HG02852 (cell line): ENCODE results near the gene POLA1.
"Not testable (repeated sequence)": the region's sequence is repeated elsewhere in the genome, so short reads cannot be mapped to it uniquely, and the experiment has no call there.

Source experiments
- ATAC-seq: cut with Tn5 transposase; IDR thresholded peaks from one replicate; pipeline ENCODE4 v1.9.1; 2021; ENCODE audit warnings: mild to moderate bottlenecking, moderate library complexity; ENCODE audit not compliant: unreplicated experiment

The POLA1 gene

DNA sequence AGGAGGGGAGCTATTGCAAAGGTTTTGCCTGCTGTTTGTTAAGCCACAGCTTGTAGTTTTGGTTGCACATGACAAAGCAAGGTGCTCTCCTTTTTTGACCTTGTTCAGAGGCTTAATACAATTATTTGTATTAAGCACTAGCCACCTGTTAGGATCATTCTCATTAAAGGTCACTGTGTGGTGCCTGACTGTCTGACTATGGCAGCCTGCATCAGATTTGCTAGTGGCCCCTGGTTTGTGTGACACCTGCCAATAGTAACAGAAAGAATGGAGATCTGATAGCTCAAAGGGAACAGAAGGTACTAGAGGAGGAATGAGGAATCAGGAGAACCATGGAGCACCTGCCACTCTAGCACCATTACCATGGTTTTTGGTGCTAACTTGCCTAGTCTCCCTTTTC is 102.5 kb downstream of the POLA1 start:
- ATAC-seq, result no peak

DNA sequence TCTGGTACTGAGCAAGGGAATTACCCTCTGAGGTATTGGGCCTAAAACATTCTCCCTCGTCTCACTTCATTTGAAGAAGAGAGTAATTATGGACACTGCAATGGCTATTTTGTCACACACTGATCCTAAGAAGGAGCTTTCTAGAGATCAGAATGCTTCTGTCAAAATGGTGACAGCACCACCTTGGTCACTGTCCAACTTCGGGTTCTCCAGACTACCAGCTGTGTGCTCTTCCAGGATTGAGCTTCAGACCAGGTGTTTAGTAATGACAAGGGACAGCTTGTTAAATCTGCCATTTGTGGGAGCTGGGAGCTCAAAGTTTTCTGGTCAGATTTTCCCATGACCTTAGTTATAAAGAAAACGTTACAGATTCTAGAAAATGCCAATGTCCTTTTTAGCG is 105.4 kb downstream of the POLA1 start:
- no peak for ATAC-seq

DNA sequence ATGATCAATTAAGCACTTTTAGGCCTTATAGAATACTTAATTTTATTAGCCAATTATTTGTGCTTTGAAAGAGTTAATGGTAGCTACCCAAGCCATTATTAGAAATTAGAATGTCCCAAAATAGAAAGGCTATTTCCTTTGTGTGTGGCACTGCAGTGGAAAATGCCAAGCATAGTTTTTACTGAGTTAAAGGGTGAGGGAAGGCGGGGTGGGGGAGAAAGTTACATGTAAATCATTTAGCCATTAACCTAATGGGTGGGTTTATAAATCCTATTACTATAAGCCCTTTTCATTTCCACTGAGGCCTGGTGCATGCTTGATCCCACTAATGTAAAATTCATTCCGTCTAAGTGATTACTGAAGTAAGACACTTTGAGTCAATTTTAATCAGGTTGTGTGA is 105.8 kb downstream of the POLA1 start:
- no peak for ATAC-seq

DNA sequence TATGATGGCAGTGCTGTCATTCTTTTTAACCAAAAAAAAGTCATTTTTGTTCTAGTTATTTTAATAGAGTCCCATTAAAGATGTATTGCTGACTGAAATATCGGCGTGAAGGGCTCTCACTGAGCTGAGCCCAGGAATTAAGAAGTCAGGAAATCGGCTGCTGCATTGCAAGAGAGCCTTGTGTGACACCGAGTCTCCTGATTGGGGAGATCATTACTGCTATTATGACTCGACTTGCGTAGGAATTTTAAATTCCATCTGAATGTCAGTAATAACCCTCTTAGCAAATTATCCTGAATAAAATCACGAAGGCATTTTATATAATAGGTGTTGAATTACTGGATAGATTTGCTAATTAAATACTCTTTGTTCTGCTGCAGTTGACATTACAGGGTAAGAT is 111.5 kb downstream of the POLA1 start:
- ATAC-seq, result no peak

DNA sequence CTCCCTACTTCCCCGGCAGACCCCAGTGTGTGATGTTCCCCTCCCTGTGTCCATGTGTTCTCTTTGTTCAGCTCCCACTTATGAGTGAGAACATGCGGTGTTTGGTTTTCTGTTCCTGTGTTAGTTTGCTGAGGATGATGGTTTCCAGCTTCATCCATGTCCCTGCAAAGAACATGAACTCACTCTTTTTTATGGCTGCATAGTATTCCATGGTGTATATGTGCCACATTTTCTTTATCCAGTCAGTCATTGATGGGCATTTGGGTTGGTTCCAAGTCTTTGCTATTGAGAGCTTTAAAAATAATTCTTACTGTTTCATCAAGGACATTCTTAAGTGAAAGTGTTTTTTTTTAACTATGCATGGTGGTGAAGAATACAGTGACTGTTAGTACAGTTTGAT is 126.1 kb downstream of the POLA1 start:
- ATAC-seq, result not testable (repeated sequence)

DNA sequence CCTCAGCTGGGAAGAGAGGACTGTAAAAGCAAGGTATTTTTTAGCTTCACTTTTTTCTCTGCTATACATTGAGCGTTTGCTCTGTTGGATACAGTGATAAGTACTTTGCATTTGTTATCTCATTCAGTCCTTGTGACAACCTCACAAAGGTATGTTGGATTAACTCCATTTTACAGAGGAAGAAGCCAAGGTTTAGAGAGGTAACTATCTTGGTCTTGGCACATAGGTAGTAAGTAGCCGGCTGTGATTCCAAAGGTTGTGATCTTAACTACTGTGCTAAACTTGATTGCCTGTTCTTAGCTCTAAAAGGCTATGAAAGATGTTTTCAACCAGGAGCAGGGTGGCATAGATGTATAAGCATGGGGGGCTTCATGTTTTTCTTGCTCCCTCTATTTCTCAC is 134.4 kb downstream of the POLA1 start:
- no peak for ATAC-seq

DNA sequence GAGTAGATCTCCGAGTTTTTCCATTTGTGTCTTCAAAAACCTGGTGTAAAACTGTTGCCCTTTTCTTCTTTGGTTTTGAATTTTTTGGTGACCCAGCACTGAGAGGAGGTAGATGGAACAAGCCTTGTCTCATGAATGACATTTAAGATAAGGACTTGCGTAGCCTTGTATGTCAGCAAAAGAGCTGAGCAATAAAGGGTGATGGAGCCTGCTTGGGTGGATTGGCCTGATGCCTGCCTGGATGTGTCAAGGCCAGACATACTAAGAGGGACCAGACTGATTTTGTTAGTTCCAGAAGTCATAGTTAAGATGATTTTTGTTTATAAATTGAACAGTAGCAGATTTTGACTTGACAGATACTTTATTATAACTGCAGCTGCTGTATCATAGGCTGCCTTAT is 134.9 kb downstream of the POLA1 start:
- ATAC-seq, result no peak

DNA sequence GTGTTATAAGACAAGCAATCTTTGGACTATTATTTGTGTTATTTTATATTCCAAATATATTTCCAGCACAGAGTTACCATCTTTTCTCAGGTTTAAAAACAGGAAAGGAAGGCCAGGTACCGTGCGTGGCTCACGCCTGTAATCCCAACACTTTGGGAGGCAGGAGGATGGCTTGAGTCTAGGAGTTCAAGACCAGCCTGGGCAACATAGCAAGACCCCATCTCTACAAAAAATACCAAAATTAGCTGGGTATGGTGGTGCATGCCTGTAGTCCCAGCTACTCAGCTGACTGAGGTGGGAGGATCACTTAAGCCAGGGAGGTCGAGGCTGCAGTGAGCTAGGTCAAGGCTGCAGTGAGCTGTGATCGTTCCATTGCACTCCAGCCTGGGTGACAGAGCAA is 140.0 kb downstream of the POLA1 start:
- no peak for ATAC-seq

DNA sequence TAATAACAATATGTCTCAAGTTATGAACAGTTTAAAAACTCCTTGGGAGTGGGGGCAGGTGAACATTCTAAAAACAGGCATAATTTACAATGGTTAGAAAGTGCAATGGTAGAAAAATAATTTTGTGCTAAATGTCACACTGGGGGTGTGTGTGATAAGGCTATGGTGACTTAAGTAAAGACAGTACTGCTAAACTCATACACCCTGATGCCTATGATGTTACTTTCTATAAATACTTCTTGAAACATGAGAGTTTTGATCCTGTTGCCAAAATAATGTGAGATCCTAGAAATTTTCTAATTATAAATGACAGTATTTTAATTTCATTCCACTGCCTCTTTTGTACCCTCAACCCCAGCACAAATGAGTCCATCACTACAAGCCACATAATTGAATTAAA is 144.2 kb downstream of the POLA1 start:
- ATAC-seq, result no peak

DNA sequence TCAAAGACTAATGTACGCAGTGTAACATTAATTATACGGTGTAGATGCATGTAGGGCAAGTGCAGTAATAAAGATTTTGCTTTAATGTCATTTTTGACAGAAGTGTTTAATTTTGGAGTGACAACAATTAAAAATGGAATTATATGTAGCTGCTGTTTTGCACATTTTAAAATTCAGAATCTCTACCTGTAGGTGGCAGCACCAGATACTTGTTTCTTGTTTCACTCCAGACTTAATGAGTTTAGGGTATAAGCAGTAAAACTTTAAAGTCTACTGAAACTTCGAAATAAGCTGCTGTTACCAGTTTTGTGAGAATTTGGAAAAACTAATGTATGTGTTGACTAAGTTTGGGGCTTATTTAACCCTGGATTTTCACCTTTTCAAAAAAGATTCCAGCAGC is 144.9 kb downstream of the POLA1 start:
- no peak for ATAC-seq

DNA sequence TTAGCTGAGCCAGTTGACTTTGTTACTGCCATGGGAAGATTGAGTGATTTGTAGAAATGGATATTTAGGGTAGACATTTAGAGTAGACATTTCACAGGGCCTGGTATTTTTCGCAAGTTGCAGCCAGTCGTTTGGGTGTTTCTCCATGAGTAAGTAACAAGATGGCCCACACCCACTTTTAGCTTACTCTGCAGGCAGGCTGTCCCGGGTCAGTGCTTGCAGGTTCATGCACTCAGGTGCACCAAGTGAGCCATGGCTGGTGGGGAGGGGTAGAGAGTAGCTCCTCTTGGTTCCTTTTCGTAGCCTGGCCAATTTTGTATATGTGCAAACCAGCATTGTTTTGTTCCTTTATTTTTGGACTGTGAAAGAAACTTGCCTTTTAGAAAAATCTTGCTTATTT is 145.6 kb downstream of the POLA1 start:
- ATAC-seq, result no peak

DNA sequence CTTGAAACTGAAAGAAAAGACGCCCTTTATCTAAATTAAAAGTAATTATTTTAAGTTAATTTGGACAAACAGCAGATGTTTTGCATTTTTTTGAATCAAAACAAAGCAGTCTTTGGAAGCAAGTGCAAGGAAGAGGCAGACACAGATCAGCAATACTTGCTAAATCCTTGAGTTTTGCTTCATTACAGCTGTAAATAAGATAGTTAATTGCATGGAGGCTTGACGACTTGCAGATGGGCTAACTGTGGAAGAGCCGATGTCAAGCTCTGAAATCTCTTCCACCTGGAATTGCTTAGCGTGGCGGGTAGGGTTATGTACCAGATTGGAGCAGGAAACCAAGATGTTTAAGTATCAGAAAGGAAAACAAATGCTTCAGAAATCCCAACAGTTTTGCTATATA is 148.8 kb downstream of the POLA1 start:
- no peak for ATAC-seq

DNA sequence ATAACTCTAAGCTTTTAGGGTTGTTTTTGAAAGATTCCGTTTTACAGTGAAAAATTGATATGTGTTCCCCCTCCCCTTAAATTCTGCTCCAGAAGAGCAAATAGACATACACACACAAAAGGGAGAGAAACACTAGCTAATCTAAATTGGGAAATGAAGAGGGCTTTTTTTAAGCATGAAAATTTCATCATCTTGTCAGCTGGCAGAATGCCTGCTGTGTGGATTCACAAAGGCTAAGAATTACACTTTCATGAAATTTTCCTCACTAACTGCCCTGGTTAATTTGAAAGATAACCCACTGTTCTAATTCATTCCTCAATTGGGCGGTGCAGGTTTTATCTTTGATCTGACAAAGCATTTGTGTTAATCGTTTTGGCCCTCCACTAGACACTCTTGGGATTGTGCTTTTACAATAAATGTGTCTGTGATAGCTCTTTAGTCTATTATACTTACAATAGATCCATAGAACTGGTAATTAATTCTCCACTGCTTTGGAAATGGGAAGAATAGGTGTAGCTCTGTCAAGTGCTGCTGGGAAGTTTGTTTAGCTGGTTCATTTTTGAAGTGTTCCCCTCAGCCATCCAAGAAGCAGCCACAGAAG is 152.9 kb downstream of the POLA1 start:
- no peak for ATAC-seq

DNA sequence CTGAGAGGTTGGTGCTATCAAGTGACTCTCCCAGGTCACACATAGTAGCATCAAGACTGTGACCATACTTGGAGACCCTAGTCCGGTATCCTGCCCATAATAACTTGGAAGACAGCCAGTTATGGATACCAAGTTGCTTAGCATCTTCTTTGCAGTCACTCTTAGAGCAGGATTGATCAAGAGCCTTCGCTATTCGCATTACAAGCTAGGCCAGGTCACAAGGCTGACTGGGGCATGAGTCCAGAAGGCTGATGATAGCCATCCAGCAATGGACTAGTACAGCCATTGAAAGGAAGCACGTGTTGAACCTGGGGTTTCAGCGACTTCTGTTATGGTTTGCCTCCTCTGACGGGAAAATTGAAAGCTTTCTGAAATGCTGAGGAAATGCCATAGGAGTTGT is 157.6 kb downstream of the POLA1 start:
- ATAC-seq, result no peak

DNA sequence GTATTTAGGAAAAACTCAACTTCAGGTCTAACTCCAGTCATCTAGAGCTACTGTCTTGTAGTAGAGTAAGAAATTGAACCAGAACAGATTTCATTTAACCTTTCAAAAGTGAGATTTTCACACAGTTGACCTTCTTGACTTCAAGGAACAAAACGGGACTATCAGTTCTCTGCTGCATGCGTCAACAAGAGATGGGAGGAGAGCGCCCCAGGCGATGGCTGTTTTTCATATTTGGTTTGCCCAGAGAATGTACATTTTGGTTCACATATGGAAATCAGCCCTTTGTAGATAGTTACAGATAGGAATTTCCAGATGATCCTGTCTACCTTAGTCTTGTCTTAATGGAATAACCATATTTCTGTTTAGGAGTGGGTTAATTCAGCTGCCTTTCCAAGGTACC is 158.1 kb downstream of the POLA1 start:
- ATAC-seq, result no peak

DNA sequence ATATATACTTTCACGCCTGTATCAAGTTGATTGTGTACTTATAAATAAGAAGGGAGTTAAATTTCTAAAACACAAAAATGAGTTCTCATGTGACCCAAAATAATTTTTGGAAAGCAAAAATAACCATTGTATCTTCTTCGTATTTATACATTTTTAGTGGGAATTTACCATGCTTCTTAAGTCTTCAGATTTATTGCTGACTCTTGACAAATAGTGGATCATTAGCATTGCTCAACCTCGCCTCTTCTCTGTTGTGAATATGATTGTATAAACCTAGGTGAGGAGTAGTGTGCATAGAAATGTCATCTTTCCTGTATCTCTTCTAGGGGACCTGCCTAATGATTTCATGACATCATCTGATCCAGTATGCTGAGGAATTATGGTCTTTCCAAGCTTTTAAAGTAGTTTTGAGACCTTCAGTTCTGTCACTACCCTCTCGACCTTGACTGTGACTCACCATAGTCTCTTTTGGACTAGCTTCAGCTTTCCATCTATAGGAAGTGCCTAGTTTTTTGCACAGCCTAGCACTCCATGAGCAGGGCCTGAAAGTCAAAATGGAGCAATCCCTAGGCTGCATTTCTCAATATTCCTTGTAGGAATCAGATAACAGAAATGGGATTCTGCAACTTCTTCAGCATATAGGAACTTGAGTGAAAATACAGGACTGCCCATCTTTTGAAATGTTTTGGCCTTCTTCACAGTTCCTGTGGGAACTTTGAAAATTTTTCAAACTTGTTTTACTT is 164.5 kb downstream of the POLA1 start:
- no peak for ATAC-seq

DNA sequence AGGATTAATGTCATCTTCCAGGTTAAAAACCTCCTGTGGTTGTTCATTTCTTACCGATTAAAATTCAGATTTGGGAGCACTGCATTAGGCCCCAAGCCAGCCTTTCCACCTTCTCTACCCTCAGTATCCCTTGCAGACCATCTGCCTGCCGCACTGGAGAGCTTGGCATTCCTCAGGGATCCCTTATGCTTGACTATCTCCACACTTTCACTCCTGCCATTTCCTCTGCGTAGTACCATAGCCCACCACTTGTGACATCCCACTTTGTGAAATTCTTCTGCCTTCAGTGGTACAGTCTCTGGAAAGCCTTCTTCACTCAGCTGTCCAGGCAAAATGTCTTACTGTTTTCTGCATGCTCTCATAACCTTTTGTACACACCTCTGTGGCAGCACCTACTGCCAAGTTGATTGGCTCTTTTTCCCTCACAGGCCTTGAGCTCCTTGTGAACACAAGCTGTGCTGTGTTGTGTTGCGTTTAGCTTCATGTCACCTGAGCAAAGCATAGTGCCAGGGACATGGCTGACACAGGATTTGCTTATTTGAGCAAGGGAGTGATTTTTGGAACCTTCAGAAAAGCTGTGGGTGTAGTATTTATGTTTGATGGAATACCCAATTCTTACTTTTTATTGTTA is 165.6 kb downstream of the POLA1 start:
- ATAC-seq, result no peak

DNA sequence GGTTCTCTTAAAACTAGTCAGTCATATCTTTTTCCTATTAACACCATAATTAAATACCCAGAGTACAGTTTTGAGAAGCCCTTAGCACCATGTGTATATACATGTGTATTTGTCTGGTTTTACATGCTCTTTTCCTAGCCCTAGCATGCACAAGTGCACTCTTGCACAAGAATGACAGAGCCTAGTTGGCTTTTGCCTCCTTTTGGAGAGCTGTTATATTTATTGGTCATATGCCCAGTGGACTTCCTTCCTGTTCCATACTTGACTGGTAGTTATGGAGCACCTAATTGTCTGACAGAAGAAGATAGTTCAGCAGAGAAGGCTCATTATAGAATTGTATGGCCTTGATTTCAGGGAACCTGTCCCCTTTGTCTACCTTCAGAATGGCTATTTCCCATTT is 166.4 kb downstream of the POLA1 start:
- ATAC-seq, result no peak

DNA sequence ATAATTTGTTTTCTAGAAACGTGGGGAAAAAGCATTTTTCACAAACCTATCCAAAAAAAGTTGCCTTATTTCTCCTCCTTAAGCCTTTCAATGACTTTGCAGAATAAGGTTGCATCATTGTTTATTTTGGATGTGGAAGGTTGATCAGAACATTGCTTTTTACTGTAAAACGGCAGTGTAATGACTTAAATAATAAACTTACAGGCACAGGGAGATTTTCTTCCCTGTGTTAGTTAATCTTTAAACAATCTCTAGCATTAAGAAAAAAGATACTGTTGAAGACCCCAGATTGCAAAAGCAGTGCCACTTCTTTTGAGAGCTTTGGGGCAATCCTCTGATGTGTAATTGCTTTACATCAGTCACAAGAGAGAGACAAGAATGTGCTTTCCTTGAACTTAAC is 168.6 kb downstream of the POLA1 start:
- ATAC-seq, result no peak

DNA sequence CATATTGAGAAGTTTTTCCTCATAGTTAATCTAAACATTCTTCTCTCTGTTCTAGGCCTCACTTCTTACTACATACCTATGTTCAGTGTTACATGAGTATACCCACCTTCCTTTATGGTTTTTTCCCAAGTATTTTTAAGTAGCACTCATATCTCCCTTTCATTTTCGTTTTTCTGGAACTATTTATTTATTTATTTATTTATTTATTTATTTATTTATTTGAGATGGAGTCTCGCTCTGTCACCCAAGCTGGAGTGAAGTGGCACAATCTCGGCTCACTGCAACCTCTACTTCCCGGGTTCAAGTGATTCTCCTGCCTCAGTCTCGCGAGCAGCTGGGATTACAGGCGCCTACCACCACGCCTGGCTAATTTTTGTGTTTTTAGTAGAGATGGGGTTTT is 170.1 kb downstream of the POLA1 start:
- not testable (repeated sequence) for ATAC-seq

DNA sequence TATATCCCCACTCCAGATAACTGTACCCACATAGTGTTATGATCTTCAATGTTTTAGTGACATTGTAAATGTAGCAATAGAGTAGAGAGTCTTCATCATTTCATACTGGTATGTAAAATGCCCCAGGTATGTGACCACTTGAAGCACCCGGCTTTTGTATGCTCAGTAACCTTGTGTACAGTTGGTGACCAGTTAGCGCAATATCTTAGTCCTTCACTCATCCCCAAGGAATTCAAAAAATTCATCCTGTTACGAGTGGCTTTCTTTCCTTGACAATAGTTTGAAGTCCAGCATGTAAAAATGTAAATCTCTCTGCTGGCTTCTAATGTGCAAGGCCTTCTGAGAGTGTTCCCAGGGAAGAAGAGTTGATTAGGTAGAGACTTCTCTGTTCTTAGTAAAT is 176.4 kb downstream of the POLA1 start:
- ATAC-seq, result no peak

DNA sequence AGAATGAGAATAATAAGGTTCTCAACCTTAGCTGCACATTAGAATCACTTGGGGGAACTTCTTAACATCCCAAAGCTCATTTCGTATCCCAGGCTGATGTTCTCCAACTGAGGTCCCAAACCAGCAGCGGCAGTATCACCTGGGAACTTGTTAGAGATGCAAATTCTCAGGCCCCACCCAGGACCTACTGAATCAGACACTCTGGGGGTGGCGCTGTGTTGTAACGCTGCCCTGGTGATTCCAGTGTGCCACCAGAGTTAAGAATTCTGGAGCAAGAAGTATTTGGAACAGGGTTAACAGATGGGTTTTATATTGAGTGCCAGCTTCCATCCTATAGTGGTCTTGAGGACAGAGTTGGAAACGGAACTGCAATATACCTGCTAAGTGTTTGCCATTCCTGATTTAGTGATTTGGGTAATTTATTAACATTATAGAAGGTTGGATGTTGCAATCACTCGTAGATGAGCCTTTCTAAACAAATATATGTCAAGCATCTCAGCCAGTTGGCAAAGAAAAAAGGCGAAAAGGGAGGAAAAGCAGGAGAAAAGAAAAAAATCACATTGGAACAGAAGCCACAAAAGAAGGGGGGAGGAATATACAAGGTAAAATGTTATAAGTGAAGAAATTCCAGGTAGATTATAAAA is 181.0 kb downstream of the POLA1 start:
- no peak for ATAC-seq
